HuH-7.5 (cell line): ENCODE data around the gene ARHGAP23.

Experiments
- DNase-seq: peaks from one replicate; pipeline ENCODE4 v3.0.0; 2011; ENCODE audit warnings: low spot score

The ARHGAP23 gene

DNA sequence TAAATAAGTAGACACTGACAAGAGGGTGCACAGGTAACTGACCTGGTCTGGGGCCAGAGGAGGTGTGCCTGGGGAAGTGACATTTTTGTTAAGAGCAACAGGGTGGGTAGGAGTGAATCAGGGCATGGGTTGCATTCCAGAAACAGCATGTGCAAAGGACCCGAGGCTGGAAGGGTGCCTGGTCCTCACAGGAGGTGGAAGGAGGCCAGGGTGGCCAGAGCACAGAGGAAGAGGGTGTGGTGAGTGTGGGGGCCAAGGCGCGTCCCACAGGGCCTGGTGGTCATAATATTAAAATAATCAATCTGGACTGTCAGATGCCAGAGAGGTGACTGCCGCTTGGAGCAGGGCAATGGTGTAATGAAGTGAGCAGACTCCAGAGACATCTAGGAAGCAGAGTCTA is 14.3 kb downstream of the ARHGAP23 start:
- no peak for DNase-seq

DNA sequence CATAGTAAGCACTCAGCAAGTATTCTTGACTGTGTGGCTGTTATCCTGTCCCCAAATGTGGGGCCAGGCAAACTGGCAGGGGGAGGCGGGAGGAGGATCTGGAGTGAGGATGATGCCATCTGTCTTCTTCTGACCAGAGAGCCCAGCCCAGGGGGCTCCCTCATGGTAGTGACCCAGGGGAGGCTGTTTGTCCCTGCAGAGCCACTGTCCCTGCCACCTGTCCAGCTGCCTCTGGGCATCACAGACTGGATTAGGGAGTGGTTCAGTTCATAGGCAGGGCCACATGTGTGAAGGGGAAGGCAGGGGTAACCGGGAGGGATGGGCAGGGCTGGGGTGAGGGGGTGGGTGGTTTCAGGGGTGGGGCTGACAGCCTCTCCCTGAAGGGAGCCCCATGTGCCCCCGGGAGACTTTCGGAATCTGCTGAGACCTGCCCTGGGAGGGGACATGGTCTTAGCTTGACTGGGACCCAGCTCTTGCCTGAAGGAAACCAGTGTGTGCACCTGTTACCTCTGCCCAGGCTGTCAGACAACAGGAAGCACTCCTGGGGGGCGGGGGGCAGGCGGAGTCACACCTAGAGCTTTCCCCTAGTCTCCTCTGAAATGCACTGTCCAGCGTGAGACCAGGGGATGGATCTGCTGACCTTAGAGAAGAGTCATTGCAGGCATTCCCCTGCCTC is 15.2 kb downstream of the ARHGAP23 start:
- DNase-seq, result no peak

DNA sequence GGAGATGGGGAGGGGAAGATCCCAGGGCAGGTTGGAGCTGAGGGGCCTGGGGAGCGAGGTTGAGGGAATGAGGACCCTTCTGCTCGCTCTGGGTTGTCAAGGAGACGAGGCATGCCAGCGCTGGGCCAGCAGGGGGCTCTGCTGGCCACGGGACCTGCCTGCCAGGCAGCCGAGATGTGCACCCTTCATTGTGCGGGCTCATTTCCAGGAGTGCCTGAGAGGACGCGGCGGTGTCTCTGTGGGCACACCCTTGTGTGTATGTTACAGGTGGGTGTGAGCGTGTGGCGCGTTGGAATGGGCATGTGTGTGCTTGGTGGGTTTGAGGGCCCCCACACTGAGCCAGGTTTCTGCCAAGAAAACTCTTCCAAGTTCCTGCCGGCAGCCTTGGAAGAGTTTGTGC is 15.9 kb downstream of the ARHGAP23 start:
- peak; percentile 84 for DNase-seq

DNA sequence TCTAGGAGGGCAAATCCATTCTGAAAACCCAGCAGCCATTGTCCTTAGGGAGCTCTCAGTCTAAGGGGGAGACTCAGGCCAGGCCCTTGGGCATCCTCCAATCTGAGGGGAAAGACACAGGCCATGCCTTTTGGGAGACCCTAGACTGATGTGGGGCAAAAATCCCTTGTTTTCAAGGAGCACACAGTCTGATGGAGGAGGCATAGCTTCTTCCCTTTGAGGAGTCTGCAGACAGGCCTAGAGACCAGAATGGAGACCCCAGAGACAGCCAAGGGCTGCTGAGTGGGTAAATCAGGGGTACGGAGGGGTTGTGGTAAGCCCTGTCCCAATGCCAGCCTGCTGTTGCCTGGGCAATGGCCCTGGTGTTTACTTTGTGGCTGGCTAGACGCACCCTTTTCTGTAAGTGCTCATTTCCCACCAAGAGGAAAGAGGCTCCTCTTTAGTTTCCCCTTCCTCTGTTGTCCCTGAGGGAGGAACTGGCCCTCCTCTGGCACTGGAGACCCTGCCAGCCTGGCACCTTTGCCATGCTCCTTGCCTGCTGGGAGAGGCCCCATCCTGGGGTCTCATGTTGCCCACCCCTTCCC is 19.3 kb downstream of the ARHGAP23 start:
- DNase-seq, result no peak

DNA sequence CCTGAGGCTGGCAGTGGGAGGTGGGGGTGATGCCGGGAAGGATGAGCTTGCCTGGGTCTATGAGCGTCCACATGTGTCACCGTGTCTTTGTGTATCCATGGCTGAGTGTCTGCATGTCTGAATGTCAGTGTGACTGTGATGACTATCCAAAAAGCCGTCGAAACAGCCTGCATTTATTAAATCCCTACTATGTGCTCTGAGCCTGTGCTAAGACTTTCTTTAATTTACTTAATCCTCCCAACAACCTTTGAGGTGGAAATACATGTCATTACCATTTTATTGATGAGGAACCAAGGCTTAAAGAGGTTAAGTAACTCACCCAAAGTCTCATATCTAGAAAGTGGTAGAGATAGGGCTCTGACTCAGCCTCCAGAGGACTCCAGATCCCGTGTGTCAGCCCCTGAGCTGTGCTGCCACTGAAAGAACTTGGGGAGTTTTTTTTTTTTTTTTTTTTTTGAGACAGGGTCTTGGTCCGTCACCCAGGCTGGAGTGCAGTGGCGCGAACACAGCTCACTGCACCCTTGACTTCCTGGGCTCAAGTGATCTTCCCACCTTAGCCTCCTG is 20.0 kb downstream of the ARHGAP23 start:
- no peak for DNase-seq

DNA sequence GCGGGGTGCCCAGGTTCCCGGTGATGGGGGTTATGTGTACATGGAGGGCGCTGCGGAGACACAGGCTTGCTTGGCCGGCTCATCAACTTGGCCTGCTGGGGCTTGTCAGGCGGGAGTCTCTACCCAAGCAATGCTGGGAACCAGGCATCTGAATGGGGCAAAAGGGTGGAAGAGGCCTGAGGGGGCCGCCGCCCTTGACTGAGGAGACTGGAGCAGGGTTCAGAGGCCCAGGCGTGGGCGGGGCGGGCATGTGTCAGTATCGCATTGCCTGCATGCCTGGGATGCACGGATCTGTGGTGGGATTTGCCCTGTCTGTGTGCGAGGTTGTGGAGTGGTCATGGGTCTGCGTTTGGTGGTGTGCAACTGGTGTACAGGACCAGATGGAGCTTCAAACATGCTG is 21.1 kb downstream of the ARHGAP23 start:
- DNase-seq, result no peak

DNA sequence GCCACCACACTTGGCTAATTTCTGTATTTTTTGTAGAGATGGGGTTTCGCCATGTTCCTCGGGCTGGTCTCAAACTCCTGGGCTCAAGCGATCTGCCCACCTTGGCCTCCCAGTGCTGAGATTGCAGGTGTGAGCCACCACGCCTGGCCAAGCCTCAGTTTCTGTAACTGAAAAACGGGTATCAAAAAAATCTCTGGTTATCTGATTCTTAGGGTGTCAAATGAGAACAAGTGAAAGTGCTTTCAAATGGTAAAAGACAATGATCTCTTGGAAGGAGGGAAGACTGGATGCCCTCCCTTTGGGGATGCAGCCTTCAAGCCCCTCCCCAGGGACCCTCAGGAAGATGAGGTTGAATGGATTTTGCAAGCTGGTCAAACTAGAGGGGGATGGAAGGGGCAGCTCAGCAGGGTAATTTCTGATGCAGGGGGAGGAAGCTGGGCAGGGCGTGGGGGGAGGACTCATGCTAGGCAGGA is 22.3 kb downstream of the ARHGAP23 start:
- DNase-seq, result no peak

DNA sequence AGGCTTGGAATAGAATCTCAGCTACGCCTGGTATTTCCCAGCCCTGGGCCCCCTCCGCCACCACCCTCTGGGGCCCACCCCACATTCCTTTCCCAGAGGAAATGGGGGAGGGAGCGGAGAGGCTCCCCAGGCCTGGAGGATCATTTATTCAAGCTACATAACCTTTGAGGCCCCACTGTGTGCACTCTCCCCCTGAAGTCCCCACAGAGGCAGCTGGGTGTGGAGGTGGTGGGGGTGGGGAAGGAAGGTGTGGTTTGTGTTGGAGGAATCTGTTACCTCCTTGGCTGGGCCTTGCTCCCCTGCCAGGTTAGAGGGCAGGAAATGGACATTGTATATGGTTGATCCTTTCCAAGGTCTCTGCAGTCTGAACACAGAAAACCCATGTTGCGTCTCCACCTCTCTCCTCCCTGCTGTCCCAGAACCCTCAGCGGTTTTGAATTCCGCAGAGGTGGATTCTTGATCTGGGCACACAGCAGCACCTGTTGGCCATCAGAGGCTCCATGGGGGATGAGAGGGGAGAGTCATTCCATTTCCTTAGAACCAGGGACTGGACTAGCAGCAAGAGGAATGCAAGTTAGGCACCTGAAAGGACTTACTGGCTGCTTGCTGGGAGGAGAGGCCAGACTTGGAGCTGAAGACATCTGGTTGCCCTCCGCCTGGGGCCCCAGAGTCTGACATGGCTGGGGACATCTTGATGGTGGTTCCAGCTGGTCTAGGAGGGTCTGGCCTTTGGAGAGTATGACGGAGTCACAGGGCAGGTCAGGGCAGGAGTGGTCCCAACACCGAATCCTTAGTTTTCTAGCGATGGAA is 23.0 kb downstream of the ARHGAP23 start:
- DNase-seq, result no peak

DNA sequence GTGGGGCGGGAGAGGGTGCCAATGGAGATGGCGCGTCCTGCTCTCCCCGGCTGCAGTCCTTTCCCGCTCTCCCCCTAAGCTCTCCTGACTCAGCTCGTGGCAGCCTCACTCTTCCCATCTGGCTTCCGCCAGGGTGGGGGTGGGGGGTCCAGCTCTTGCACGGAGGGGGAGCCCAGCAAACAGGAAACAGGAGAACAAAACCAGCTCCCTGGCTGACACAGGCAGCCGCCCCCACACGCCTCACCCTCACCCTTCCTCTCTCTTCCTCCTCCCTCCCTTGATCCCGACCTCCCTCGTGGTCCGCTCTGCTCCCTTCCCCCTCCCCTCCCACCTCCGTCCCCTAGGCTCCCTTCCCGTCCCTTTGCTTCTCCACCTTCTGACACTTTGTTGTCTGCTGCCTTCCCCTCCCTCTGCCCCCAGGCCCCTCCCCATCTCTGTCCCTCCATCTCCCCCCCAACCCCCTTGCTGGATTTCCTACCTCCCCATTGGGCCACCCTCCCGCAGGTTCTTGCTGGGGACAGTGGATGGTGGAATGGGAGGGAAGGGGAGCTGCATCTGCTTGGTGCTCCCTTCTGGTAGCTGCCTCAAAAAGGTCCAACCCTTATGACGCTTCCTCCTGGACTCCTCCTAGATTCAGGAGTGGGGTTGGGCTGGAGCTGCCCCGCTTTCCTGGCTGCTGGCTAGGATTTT is 23.7 kb downstream of the ARHGAP23 start:
- no peak for DNase-seq

DNA sequence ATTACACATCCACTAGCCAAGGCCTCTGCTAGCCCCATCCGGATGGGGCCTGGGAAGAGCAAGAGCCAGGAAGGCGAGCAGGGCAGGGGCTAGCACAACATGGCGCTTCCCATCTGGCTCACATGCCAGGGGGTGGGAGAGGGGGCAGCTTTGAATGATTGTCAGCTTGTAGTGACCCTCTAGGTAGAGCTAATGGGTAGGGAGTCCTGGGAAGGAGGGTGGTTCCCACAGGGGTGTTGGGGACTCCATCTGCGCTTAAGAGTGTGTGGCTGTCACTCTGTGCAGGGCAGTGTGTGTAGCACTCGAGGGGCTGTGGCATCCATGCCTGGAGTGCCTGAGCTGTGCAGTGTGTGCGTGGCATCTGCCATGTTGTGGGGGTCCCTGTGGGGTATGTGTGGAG is 24.5 kb downstream of the ARHGAP23 start:
- no peak for DNase-seq

DNA sequence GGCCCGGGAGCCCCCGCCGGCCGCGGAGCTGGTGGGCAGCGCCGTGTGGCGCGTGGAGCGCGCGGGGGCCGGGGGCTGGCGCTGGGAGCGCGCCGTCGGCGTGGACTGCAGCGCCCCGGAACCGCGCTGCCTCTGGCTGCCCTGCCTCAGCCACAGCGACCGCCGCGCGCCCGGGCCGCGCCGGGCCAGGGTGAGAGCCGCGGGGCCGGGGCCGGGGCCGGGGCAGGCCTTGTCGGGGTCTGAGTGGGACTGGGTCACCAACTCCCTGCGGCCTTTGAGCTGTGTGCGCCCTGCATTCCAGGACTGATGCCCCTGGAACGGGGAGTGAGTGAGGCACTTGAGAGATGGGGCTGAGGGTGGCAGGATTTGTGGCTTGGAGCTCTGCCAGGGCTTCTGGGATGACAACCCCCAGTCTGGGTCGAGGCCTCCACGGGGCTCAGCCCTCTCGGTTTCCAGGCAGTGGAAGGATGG is 25.7 kb downstream of the ARHGAP23 start:
- no peak for DNase-seq

DNA sequence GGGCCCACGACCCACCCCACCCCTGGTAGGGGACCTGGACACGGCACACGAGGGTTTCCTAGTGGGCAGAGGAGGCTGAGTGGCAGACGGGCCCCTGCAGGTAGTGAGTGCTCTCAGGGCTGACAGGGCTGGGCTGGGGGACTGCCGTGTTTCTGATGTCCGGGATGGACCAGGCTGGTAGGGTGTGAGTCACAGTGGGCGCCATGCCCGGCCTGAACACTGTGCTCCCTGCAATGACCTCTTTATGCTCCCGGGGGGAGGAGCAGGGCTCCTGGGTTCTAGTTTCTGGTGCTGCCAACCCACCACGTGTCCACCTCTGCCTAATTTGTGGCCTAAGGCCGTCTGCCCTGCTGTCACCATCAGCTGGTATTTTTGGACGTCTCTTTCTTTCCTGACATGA is 26.3 kb downstream of the ARHGAP23 start:
- no peak for DNase-seq

DNA sequence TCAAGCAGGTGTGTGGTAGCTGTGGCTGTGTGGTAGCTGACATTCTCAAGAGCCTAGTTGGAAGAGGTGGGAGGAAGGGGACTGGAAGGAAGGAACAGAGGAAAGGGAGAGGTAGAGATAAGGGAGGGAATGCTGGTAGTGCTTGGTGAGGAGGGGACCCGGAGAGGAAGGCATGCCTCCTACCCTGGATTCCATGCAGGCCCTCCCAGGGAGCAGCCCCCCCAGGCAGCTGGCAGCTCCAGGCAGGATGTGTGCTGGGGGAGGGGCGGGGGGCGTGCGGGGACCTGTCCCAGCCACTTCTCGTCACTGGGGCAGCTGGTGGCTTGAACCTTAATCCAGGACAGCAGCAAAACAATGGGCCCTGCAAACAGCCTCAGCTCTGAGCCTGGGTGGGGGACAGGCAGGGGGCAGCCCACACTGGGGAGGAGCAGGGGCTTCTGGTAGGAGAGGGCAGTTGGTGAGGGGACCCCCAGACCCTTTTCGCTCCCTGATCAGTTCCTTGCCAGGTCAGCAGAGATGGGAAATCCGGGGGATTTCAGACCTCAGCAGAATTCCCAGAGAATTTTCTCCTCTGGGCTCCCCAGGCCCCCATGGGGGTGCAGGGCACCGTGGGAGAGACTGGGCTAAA is 27.1 kb downstream of the ARHGAP23 start:
- DNase-seq, result no peak

DNA sequence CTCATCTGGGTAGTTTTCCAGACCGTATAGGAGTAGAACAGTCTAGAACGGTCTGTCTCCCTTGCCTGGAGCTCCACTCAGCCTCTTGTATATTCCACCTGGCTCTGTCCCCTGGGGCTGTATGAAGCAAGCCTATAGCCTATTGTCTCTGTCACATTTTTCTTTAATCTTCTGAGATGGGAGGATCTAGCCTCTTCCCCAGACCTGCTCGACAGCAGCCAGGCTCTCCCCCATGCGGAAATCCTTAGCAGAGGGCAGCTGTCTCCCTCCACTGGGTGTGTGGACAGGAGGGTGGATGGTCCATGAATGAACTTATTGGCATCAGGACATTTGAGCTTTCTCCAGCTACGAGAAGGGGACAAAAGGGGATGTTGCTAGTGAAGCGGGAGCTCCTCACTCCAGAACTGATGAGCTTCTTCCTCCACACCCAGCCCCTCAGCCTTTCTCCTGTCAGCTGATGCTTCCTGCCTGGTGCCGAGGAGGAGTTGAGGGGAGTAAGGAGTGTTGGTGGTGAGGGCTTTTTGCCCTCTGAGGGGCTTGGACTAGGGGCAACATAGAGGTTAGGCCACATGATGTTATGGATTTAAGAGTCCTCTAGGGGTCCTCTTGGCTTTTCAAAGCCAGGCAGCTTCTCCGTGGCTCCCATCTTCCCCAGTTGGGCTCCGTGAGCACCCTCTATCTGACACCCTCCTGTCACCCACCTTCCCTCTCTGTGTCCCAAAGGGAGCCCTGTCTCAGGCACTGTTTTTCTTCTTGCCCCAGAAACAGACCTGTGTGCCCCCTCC is 28.0 kb downstream of the ARHGAP23 start:
- DNase-seq, result no peak

DNA sequence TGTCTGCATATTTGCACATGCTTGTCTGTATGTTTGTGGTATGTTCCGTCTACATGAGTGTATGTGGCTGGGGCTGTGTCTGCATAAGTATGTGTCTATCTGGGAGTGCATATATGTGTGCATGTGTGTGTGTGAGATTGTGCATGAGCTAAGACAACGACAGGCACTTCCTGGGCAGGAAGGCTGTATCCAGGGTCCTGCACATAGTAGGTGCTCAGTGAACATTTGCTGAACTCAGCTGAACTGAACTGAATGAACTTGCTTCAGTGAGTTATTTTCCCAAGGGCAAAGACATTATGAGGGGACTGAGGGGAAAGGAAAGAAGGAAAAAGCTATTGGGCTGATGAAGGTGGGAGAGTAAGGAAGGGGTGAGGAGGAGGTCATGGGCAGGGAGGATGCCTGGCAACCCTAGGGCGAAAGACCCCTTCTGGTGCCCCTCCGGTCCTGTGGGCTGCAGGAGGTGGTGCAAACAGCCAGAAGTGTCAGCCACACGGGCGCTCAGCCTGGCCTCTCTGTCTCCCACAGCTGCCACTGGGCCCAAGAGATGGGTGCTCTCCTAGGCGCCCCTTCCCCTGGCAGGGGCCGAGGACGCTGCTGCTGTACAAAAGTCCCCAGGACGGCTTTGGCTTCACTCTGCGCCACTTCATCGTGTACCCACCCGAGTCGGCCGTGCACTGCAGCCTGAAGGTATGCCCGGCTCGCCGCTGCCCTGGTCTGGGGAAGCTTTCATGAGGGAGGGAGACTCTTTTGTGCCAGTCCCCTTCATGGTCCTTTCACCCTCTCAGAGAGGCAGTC is 29.5 kb downstream of the ARHGAP23 start:
- no peak for DNase-seq

DNA sequence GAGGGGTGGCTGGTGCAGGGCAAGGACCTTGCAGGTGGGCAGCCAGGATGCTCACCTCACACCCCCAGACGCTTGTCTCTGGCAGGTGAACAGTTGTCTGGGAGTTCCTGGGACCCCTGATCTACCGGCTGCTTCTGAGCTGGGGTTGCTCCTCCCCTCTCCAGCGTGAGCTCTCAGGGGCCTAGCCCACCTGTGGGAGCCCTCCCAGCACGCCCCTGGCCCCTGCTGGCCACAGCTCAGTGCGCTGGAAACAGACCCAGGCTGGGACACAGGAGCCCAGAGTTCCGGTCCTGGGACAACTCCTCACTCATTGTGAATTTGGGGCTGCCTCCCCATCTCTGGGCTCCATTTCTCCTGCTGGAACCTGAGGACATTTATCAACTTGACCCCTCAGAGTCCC is 30.3 kb downstream of the ARHGAP23 start:
- DNase-seq, result no peak

DNA sequence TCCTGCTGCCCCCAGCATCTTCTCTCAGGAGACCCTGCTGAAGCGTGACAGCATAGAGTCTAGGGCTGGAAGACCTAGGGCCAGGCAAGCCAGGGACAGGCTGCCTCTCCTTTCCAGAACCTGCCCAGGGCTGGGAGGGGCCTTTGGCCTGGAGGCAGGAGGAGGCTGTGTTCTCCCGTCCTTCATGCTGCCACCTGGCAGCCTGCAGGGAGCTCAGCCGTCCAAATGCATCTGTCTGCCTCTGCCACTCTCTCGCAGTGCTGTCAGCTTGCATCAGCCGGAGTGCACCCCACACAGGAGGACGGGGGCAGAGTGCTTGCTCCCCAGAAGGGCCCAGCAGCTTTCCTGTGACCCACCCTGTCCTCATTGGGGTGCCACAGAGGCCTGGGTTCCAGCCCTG is 31.3 kb downstream of the ARHGAP23 start:
- no peak for DNase-seq

DNA sequence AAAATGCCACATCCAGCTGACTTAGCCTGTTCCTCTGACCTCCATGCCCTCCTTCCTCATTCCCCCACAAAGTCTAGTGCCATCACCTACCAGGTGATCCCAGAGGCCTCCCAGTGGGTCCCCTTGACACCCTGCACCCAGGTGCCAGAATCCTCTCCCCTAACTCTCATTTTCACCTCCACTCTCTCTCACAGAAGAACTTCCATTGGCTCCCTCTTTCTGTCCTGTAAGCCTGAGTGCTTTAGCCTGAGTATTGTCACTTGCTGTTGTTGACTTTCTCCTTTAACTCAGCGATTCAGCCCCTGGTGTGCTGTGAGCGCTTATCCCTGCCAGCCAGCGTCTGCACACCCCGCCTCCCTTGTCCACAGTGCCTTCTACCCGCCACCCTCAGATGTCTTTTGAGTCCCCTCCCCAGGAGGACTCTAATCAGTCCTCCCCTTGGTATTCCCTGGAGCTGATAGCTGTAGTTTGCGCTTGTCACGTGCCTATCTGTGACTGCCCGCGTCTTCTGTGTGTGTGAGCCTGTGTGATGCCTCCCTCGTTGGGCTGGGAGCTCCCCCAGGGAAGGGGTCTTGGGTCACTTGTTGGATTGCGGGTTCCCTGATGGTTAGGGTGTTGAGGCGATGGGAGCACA is 31.9 kb downstream of the ARHGAP23 start:
- DNase-seq, result no peak
